H9 (cell line): ENCODE results near the gene FAM20A. TPM values are rescaled to one million over a fixed set of nuclear protein-coding genes. Genes with fewer than 3 reads are reported as not detected.

Experiments used
- DNase-seq: peaks from one replicate; pipeline ENCODE4 v3.0.0-alpha.2; 2017
- H2AFZ ChIP-seq: one replicate; pipeline ENCODE4 v1.6.1; 2013; ENCODE audit warnings: mild to moderate bottlenecking, low read length, control low read depth, moderate library complexity
- H2AK5ac ChIP-seq: 2 replicates; pipeline ENCODE4 v1.6.1; 2013; ENCODE audit warnings: low read length, control low read depth, mixed read lengths; ENCODE audit not compliant: insufficient read length
- H2BK120ac ChIP-seq: one replicate; pipeline ENCODE4 v1.6.1; 2013; ENCODE audit warnings: low read depth, mild to moderate bottlenecking, low read length, control low read depth, inconsistent platforms; ENCODE audit not compliant: poor library complexity, severe bottlenecking
- H2BK12ac ChIP-seq: 2 replicates; pipeline ENCODE4 v1.6.1; 2013; ENCODE audit warnings: low read length, control low read depth, mixed read lengths, low read depth; ENCODE audit not compliant: insufficient read length
- H2BK15ac ChIP-seq: 2 replicates; pipeline ENCODE4 v1.6.1; 2013; ENCODE audit warnings: low read depth, low read length, control low read depth
- H2BK20ac ChIP-seq: one replicate; pipeline ENCODE4 v1.6.1; 2013; ENCODE audit warnings: low read depth, mild to moderate bottlenecking, low read length, control low read depth, inconsistent platforms; ENCODE audit not compliant: poor library complexity, severe bottlenecking
- H2BK5ac ChIP-seq: 2 replicates; pipeline ENCODE4 v1.6.1; 2013; ENCODE audit warnings: low read length, control low read depth, mixed read lengths; ENCODE audit not compliant: insufficient read length
- H3K14ac ChIP-seq: 2 replicates; pipeline ENCODE4 v1.6.1; 2013; ENCODE audit warnings: low read length, control low read depth; ENCODE audit not compliant: insufficient read depth
- H3K18ac ChIP-seq: 2 replicates; pipeline ENCODE4 v1.6.1; 2013; ENCODE audit warnings: low read depth, mild to moderate bottlenecking, mixed read lengths, low read length, control low read depth; ENCODE audit not compliant: insufficient read length
- H3K23ac ChIP-seq: 2 replicates; pipeline ENCODE4 v1.6.1; 2013; ENCODE audit warnings: low read length, control low read depth, mixed read lengths, low read depth; ENCODE audit not compliant: insufficient read length
- H3K23me2 ChIP-seq: 2 replicates; pipeline ENCODE4 v1.6.1; 2013; ENCODE audit warnings: low read depth, mild to moderate bottlenecking, mixed read lengths, low read length, control low read depth; ENCODE audit not compliant: insufficient read length, poor library complexity, severe bottlenecking
- H3K27ac ChIP-seq: 2 replicates; pipeline ENCODE4 v1.5.1; 2013; ENCODE audit warnings: low read length, control low read depth, mixed read lengths, low read depth; ENCODE audit not compliant: insufficient read length
- H3K27me3 ChIP-seq: 2 replicates; pipeline ENCODE4 v1.6.1; 2013; ENCODE audit warnings: low read length, control low read depth, inconsistent platforms; ENCODE audit not compliant: insufficient read depth
- H3K4ac ChIP-seq: 2 replicates; pipeline ENCODE4 v1.6.1; 2013; ENCODE audit warnings: low read depth, mild to moderate bottlenecking, control low read depth, inconsistent platforms, low read length, moderate library complexity
- H3K4me1 ChIP-seq: 2 replicates; pipeline ENCODE4 v1.6.1; 2013; ENCODE audit warnings: low read length, control low read depth, inconsistent platforms; ENCODE audit not compliant: insufficient read depth
- H3K4me2 ChIP-seq: 2 replicates; pipeline ENCODE4 v1.6.1; 2013; ENCODE audit warnings: low read length, control low read depth, mixed read lengths; ENCODE audit not compliant: insufficient read length, insufficient read depth
- H3K56ac ChIP-seq: 2 replicates; pipeline ENCODE4 v1.6.1; 2013; ENCODE audit warnings: low read depth, mild to moderate bottlenecking, mixed read lengths, low read length, control low read depth; ENCODE audit not compliant: insufficient read length
- H3K79me1 ChIP-seq: 2 replicates; pipeline ENCODE4 v1.6.1; 2013; ENCODE audit warnings: low read depth, mild to moderate bottlenecking, moderate library complexity, low read length, control low read depth, inconsistent platforms; ENCODE audit not compliant: insufficient read depth, poor library complexity, severe bottlenecking
- H3K79me2 ChIP-seq: 2 replicates; pipeline ENCODE4 v1.6.1; 2013; ENCODE audit warnings: low read length, control low read depth, inconsistent platforms; ENCODE audit not compliant: insufficient read depth
- H3K9ac ChIP-seq: 2 replicates; pipeline ENCODE4 v1.6.1; 2013; ENCODE audit warnings: low read length, control low read depth, mixed read lengths; ENCODE audit not compliant: insufficient read length; ENCODE audit errors: extremely low read depth
- H3K9me3 ChIP-seq: one replicate; pipeline ENCODE4 v1.6.1; 2013; ENCODE audit warnings: low read depth, low read length, inconsistent platforms; ENCODE audit not compliant: control insufficient read depth
- H3T11ph ChIP-seq: one replicate; pipeline ENCODE4 v1.6.1; 2013; ENCODE audit warnings: mild to moderate bottlenecking, low read length, control low read depth, inconsistent platforms
- H4K20me1 ChIP-seq: one replicate; pipeline ENCODE4 v1.6.1; 2013; ENCODE audit not compliant: control insufficient read depth, insufficient read length, insufficient read depth
- H4K5ac ChIP-seq: 2 replicates; pipeline ENCODE4 v1.6.1; 2013; ENCODE audit warnings: low read depth, mild to moderate bottlenecking, mixed read lengths, low read length, control low read depth; ENCODE audit not compliant: insufficient read length
- H4K8ac ChIP-seq: replicated peaks from 2 replicates; pipeline ENCODE4 v1.6.1; 2013; ENCODE audit warnings: low read length, control low read depth, mixed read lengths, low read depth; ENCODE audit not compliant: insufficient read length
- H4K91ac ChIP-seq: 2 replicates; pipeline ENCODE4 v1.6.1; 2013; ENCODE audit warnings: low read depth, mild to moderate bottlenecking, moderate library complexity, mixed read lengths, low read length, control low read depth; ENCODE audit not compliant: insufficient read length
- H3K27ac Mint-ChIP-seq, 3 experiments: 2 replicates in 2 of 3; 3 replicates in 1 of 3; pipeline ENCODE4 v1.8.0; 2020 to 2021; ENCODE audit warnings: mixed read lengths in 3 of 3, mild to moderate bottlenecking in 1 of 3, moderate library complexity in 1 of 3
- H3K27me3 Mint-ChIP-seq: 2 replicates; pipeline ENCODE4 v1.8.0; 2021; ENCODE audit warnings: low read depth, mild to moderate bottlenecking, moderate library complexity, mixed read lengths
- H3K36me3 Mint-ChIP-seq, 3 experiments: 2 replicates in 2 of 3; 3 replicates in 1 of 3; pipeline ENCODE4 v1.8.0; 2020 to 2021; ENCODE audit warnings: low read depth in 3 of 3, mixed read lengths in 3 of 3; ENCODE audit not compliant: insufficient read depth in 1 of 3
- H3K4me1 Mint-ChIP-seq, 2 experiments: 2 replicates each; pipeline ENCODE4 v1.8.0; 2020; ENCODE audit warnings: mixed read lengths in 2 of 2
- H3K4me3 Mint-ChIP-seq, 2 experiments: 2 replicates in 1 of 2; 3 replicates in 1 of 2; pipeline ENCODE4 v1.8.0; 2020 to 2021; ENCODE audit warnings: mild to moderate bottlenecking in 2 of 2, mixed read lengths in 2 of 2, moderate library complexity in 1 of 2
- H3K9me3 Mint-ChIP-seq, 2 experiments: 2 replicates in 1 of 2; 3 replicates in 1 of 2; pipeline ENCODE4 v1.8.0; 2020; ENCODE audit warnings: mild to moderate bottlenecking in 2 of 2, mixed read lengths in 2 of 2, moderate library complexity in 1 of 2
- CTCF ChIP-seq: fragments of 200-600 bp; sonication (generic); conservative IDR thresholded peaks from 3 replicates; pipeline ENCODE4 v1.8.0; 2021; ENCODE audit warnings: antibody characterized with exemption, mild to moderate bottlenecking
- WGBS: extraction: QIAGEN DNeasy Blood & Tissue Kit; methylation state at CpG from one replicate; pipeline ENCODE4 v1.1.7; 2013; ENCODE audit warnings: missing lambda C conversion rate, low lambda C conversion rate, mixed read lengths; ENCODE audit not compliant: insufficient read length; ENCODE audit errors: extremely low coverage; 5-methylcytosine and 5-hydroxymethylcytosine counted together
- total RNA-seq: library from RNA; stranded (reverse); gene quantifications from 2 replicates; pipeline ENCODE4 v1.2.1, GENCODE V29; 2021

FAM20A gene
- total RNA-seq, 1 experiment from 2014 or later, result 34.4 TPM

GRCh38 chr17:68509141-68510057 is 91.8 kb downstream of the FAM20A start:
- Histone ChIP-seq H3K23me2 (peaks cover 9% of the 10 kb centered on the region), H2BK5ac (no peak overlapping the region), H2BK20ac (no peak overlapping the region), H3K4me1 (no peaks in the 10 kb centered on the region; the same call in 1 of the 2 replicates), H4K8ac (no peak overlapping the region), H4K91ac (no peak overlapping the region), H4K20me1 (no peaks in the 10 kb centered on the region), H3K9ac (no peak overlapping the region), H2BK12ac (no peak overlapping the region), H2BK15ac (no peak overlapping the region), H3K27me3 (no peaks in the 10 kb centered on the region), H3K79me2 (peaks cover 11% of the 10 kb centered on the region; the same call in 1 of the 2 replicates), H3K23ac (no peak overlapping the region), H2AK5ac (no peak overlapping the region), H3K14ac (no peak overlapping the region), H3K9me3 (no peaks in the 10 kb centered on the region), H3K4ac (no peak overlapping the region), H3K56ac (no peak overlapping the region), H2AFZ (no peak overlapping the region), H3K79me1 (no peaks in the 10 kb centered on the region), H3K18ac (no peak overlapping the region), H2BK120ac (no peak overlapping the region), H3T11ph (no peak overlapping the region), H4K5ac (no peak overlapping the region), H3K27ac (no peak overlapping the region), H3K4me2 (no peak overlapping the region)
- H3K9me3 Mint-ChIP-seq, result no peaks in the 10 kb centered on the region
- DNase-seq, result no peak
- no peak overlapping the region for H3K4me3 Mint-ChIP-seq
- H3K27me3 Mint-ChIP-seq, result no peaks in the 10 kb centered on the region
- H3K36me3 Mint-ChIP-seq, result peaks cover 0 to 4% (median 1%) of the 10 kb centered on the region in 3 experiments; a peak in 4 of 7 replicates
- WGBS, result no CpG with 5 or more reads among the region's 9 CpGs
- no peak for TF ChIP-seq CTCF
- no peak overlapping the region for H3K27ac Mint-ChIP-seq
- peaks cover 32 to 42% of the 10 kb centered on the region in 2 experiments for H3K4me1 Mint-ChIP-seq
